Activated effector memory CD4-positive, alpha-beta T cell treated with anti-CD3 and anti-CD28 coated beads, Interleukin-2, amount 50 U/mL, for 16 hours (primary cell): ENCODE results near the gene TRIM34.
"Not testable (repeated sequence)": the region's sequence is repeated elsewhere in the genome, so short reads cannot be mapped to it uniquely, and the experiment has no call there.

Experiments
- DNase-seq: peaks from one replicate; pipeline ENCODE4 v3.0.0-alpha.2; 2020

TRIM34 gene

GRCh38 chr11:5688482-5688881 lies 63.7 kb downstream of the TRIM34 start:
- no peak for DNase-seq

- DNase-seq = peak; percentile 82
Measured at GRCh38 chr11:5689551-5689983, 64.8 kb downstream of the TRIM34 start, which contains the start of gene TRIM22. Gene TRIM22, plus strand, starts transcription at chr11:5689790. Its CDS starts 6,443 bp downstream, at chr11:5696233.

- DNase-seq = no peak
Measured at GRCh38 chr11:5690216-5690615, 65.4 kb downstream of the TRIM34 start.

GRCh38 chr11:5690736-5691135 lies 65.9 kb downstream of the TRIM34 start:
- DNase-seq = no peak

- not testable (repeated sequence) for DNase-seq
Measured at GRCh38 chr11:5691238-5691963, 66.6 kb downstream of the TRIM34 start.

GRCh38 chr11:5691964-5692361 lies 67.2 kb downstream of the TRIM34 start:
- no peak for DNase-seq
